ENCODE measurements around the gene FRMPD1.

FRMPD1 gene

GRCh38 chr9:37636511-37637448 is 14.0 kb upstream of the FRMPD1 start:
- H4K5ac ChIP-seq (ENCODE audit: low read length): no peak overlapping the region
- no peak overlapping the region for H3K4me2 ChIP-seq (ENCODE audit: low read length)
- DNase-seq: no peak
- no peak overlapping the region for H3K4ac ChIP-seq (ENCODE audit: low read depth, low read length)
- no peak overlapping the region for H2AK5ac ChIP-seq (ENCODE audit: low read length)
- no peak overlapping the region for H3K4me3 ChIP-seq (ENCODE audit: low read length)
- H2BK5ac ChIP-seq (ENCODE audit: low read length): no peak overlapping the region
- H4K8ac ChIP-seq (ENCODE audit: low read depth, low read length): no peak overlapping the region
- H3K79me1 ChIP-seq (ENCODE audit: low read length): no peaks in the 10 kb centered on the region
- no peak overlapping the region for H3K23ac ChIP-seq (ENCODE audit: low read length)
- no peaks in the 10 kb centered on the region for H3K4me1 ChIP-seq (ENCODE audit: control insufficient read depth, low read depth, low read length)
- H3K27me3 ChIP-seq (ENCODE audit: insufficient read depth, low read length, poor library complexity): no peaks in the 10 kb centered on the region
- H3K27ac ChIP-seq (ENCODE audit: low read depth, low read length): no peak overlapping the region
- H2BK120ac ChIP-seq (ENCODE audit: low read depth, low read length): no peak overlapping the region
- H3K18ac ChIP-seq (ENCODE audit: low read length): no peak overlapping the region
- no CpG with 5 or more reads among the region's 39 CpGs for WGBS (ENCODE audit: extremely low coverage, insufficient coverage, low lambda C conversion rate)
- H2BK15ac ChIP-seq (replicated peaks; ENCODE audit: low read depth): no peak overlapping the region
- H3K9ac ChIP-seq (ENCODE audit: low read length): no peak overlapping the region
- no peaks in the 10 kb centered on the region for H3K79me2 ChIP-seq (ENCODE audit: control insufficient read depth, insufficient read depth, low read length)
- H3K36me3 ChIP-seq (ENCODE audit: control insufficient read depth, insufficient read depth, low read length): no peaks in the 10 kb centered on the region
- no peak overlapping the region for H3K56ac ChIP-seq (ENCODE audit: low read length)

DNA sequence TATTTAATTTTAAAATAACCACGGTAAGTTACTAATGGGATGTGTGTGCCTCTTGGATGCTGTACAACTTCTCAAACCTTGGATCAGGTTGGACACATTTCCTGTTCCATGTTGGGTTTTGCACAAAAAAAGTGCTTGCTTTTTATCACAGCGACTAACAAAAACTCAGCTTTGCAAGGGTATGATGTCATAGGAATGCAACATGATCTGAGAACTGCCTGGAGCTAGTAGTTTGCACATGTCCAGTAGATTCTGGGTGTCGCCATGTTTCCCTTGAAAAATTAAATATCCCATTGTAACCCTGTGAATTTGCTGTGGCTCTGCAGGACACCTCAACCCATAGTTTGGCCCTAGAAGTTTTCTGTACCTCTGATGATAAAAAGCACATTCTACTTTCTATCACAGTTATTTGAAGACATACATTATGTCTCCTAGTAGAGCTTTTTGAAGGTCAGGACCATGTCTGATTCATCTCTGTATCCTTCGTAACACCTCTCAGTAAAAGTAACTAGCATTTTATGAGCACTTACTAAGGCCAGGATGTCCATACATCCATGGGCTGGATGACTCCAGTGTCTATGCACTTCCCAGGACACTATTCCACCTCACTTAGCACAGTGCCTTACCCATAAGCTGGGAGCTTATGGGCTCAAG is 11.5 kb upstream of the FRMPD1 start:
- H3K4me1 ChIP-seq (ENCODE audit: control insufficient read depth, low read depth, low read length): no peaks in the 10 kb centered on the region
- DNase-seq: no peak
- H3K36me3 ChIP-seq (ENCODE audit: control insufficient read depth, insufficient read depth, low read length): no peaks in the 10 kb centered on the region
- no CpG with 5 or more reads among the region's 4 CpGs for WGBS (ENCODE audit: extremely low coverage, insufficient coverage, low lambda C conversion rate)
- no peak overlapping the region for H3K9ac ChIP-seq (ENCODE audit: low read length)
- no peaks in the 10 kb centered on the region for H3K79me2 ChIP-seq (ENCODE audit: control insufficient read depth, insufficient read depth, low read length)
- H3K27me3 ChIP-seq (ENCODE audit: insufficient read depth, low read length, poor library complexity): no peaks in the 10 kb centered on the region
- no peak overlapping the region for H2BK120ac ChIP-seq (ENCODE audit: low read depth, low read length)
- H2AK5ac ChIP-seq (ENCODE audit: low read length): no peak overlapping the region
- H2BK15ac ChIP-seq (replicated peaks; ENCODE audit: low read depth): no peak overlapping the region
- H3K18ac ChIP-seq (ENCODE audit: low read length): no peak overlapping the region
- H3K4ac ChIP-seq (ENCODE audit: low read depth, low read length): no peak overlapping the region
- no peak overlapping the region for H4K5ac ChIP-seq (ENCODE audit: low read length)
- no peak overlapping the region for H3K4me3 ChIP-seq (ENCODE audit: low read length)
- no peak overlapping the region for H3K4me2 ChIP-seq (ENCODE audit: low read length)
- no peak overlapping the region for H3K23ac ChIP-seq (ENCODE audit: low read length)
- H3K79me1 ChIP-seq (ENCODE audit: low read length): no peaks in the 10 kb centered on the region
- no peak overlapping the region for H3K56ac ChIP-seq (ENCODE audit: low read length)
- H2BK5ac ChIP-seq (ENCODE audit: low read length): no peak overlapping the region
- no peak overlapping the region for H4K8ac ChIP-seq (ENCODE audit: low read depth, low read length)
- no peak overlapping the region for H3K27ac ChIP-seq (ENCODE audit: low read depth, low read length)

DNA sequence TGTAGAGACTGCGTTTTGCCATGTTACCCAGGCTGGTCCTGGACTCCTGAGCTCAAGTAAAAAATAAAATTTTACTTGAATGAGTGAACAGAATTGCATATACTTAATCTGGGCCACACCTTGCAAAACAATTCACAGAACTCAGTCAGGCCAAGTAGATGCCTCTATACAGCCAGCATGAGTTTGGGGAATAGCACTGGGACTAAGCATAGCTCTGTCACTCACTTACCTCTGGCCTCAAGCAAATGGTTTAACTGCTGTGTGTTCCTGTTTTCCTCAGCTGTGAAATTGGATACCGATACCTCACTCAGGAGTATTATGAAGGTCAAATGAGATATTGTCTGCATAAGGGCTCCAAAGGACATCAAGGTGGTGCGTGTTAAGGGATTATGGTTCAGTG is 10.9 kb upstream of the FRMPD1 start:
- H2BK15ac ChIP-seq (replicated peaks; ENCODE audit: low read depth): no peak overlapping the region
- no peaks in the 10 kb centered on the region for H3K36me3 ChIP-seq (ENCODE audit: control insufficient read depth, insufficient read depth, low read length)
- no peak overlapping the region for H2BK120ac ChIP-seq (ENCODE audit: low read depth, low read length)
- H3K23ac ChIP-seq (ENCODE audit: low read length): no peak overlapping the region
- H2AK5ac ChIP-seq (ENCODE audit: low read length): no peak overlapping the region
- no peak overlapping the region for H3K4ac ChIP-seq (ENCODE audit: low read depth, low read length)
- H3K79me2 ChIP-seq (ENCODE audit: control insufficient read depth, insufficient read depth, low read length): no peaks in the 10 kb centered on the region
- no peak overlapping the region for H3K18ac ChIP-seq (ENCODE audit: low read length)
- no peak overlapping the region for H2BK5ac ChIP-seq (ENCODE audit: low read length)
- WGBS (ENCODE audit: extremely low coverage, insufficient coverage, low lambda C conversion rate): no CpG with 5 or more reads among the region's 3 CpGs
- H3K27me3 ChIP-seq (ENCODE audit: insufficient read depth, low read length, poor library complexity): no peaks in the 10 kb centered on the region
- H4K8ac ChIP-seq (ENCODE audit: low read depth, low read length): no peak overlapping the region
- no peaks in the 10 kb centered on the region for H3K4me1 ChIP-seq (ENCODE audit: control insufficient read depth, low read depth, low read length)
- no peak for DNase-seq
- no peak overlapping the region for H3K56ac ChIP-seq (ENCODE audit: low read length)
- no peak overlapping the region for H3K27ac ChIP-seq (ENCODE audit: low read depth, low read length)
- no peaks in the 10 kb centered on the region for H3K79me1 ChIP-seq (ENCODE audit: low read length)
- H4K5ac ChIP-seq (ENCODE audit: low read length): no peak overlapping the region
- H3K4me3 ChIP-seq (ENCODE audit: low read length): no peak overlapping the region
- H3K4me2 ChIP-seq (ENCODE audit: low read length): no peak overlapping the region
- H3K9ac ChIP-seq (ENCODE audit: low read length): no peak overlapping the region

GRCh38 chr9:37640246-37640645 is 10.5 kb upstream of the FRMPD1 start:
- H3K56ac ChIP-seq (ENCODE audit: low read length): no peak overlapping the region
- no peaks in the 10 kb centered on the region for H3K27me3 ChIP-seq (ENCODE audit: insufficient read depth, low read length, poor library complexity)
- H2BK120ac ChIP-seq (ENCODE audit: low read depth, low read length): no peak overlapping the region
- no peak overlapping the region for H2AK5ac ChIP-seq (ENCODE audit: low read length)
- no CpG with 5 or more reads among the region's 3 CpGs for WGBS (ENCODE audit: extremely low coverage, insufficient coverage, low lambda C conversion rate)
- no peaks in the 10 kb centered on the region for H3K79me2 ChIP-seq (ENCODE audit: control insufficient read depth, insufficient read depth, low read length)
- no peak overlapping the region for H4K8ac ChIP-seq (ENCODE audit: low read depth, low read length)
- H3K23ac ChIP-seq (ENCODE audit: low read length): no peak overlapping the region
- H3K36me3 ChIP-seq (ENCODE audit: control insufficient read depth, insufficient read depth, low read length): no peaks in the 10 kb centered on the region
- no peak overlapping the region for H3K18ac ChIP-seq (ENCODE audit: low read length)
- H4K5ac ChIP-seq (ENCODE audit: low read length): no peak overlapping the region
- no peaks in the 10 kb centered on the region for H3K79me1 ChIP-seq (ENCODE audit: low read length)
- no peak overlapping the region for H2BK15ac ChIP-seq (replicated peaks; ENCODE audit: low read depth)
- H3K27ac ChIP-seq (ENCODE audit: low read depth, low read length): no peak overlapping the region
- no peak overlapping the region for H3K9ac ChIP-seq (ENCODE audit: low read length)
- no peak overlapping the region for H3K4me2 ChIP-seq (ENCODE audit: low read length)
- H3K4ac ChIP-seq (ENCODE audit: low read depth, low read length): no peak overlapping the region
- no peak for DNase-seq
- no peak overlapping the region for H3K4me3 ChIP-seq (ENCODE audit: low read length)
- H2BK5ac ChIP-seq (ENCODE audit: low read length): no peak overlapping the region
- H3K4me1 ChIP-seq (ENCODE audit: control insufficient read depth, low read depth, low read length): no peaks in the 10 kb centered on the region

DNA sequence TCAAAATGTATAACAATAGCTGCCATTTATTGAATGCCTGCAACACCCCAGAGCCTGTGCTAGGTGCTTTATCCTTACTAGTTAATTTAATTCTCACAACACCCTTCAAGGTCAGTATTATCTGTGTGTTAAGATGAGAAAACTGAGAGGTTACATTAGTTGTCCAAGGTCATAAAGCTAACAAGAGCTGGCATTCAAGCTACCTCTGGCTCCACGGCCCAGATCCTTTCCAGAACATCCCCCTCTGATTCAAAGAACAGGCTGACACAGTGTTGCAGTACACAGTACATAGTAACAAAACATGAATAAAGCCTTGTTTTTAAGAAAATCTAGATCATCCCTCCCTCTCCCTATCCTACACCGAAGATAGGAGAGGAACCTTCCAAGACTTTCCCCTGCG is 9.4 kb upstream of the FRMPD1 start:
- H4K5ac ChIP-seq (ENCODE audit: low read length): no peak overlapping the region
- H3K56ac ChIP-seq (ENCODE audit: low read length): no peak overlapping the region
- no peaks in the 10 kb centered on the region for H3K36me3 ChIP-seq (ENCODE audit: control insufficient read depth, insufficient read depth, low read length)
- no peak overlapping the region for H2BK15ac ChIP-seq (replicated peaks; ENCODE audit: low read depth)
- no peak overlapping the region for H3K18ac ChIP-seq (ENCODE audit: low read length)
- H2BK5ac ChIP-seq (ENCODE audit: low read length): no peak overlapping the region
- H3K27ac ChIP-seq (ENCODE audit: low read depth, low read length): no peak overlapping the region
- no peaks in the 10 kb centered on the region for H3K79me1 ChIP-seq (ENCODE audit: low read length)
- no peak overlapping the region for H3K4me3 ChIP-seq (ENCODE audit: low read length)
- no peak overlapping the region for H3K23ac ChIP-seq (ENCODE audit: low read length)
- no peaks in the 10 kb centered on the region for H3K79me2 ChIP-seq (ENCODE audit: control insufficient read depth, insufficient read depth, low read length)
- no CpG with 5 or more reads among the region's 3 CpGs for WGBS (ENCODE audit: extremely low coverage, insufficient coverage, low lambda C conversion rate)
- no peak for DNase-seq
- H2BK120ac ChIP-seq (ENCODE audit: low read depth, low read length): no peak overlapping the region
- H2AK5ac ChIP-seq (ENCODE audit: low read length): no peak overlapping the region
- no peaks in the 10 kb centered on the region for H3K27me3 ChIP-seq (ENCODE audit: insufficient read depth, low read length, poor library complexity)
- H3K4me2 ChIP-seq (ENCODE audit: low read length): no peak overlapping the region
- no peak overlapping the region for H4K8ac ChIP-seq (ENCODE audit: low read depth, low read length)
- no peak overlapping the region for H3K4ac ChIP-seq (ENCODE audit: low read depth, low read length)
- H3K9ac ChIP-seq (ENCODE audit: low read length): no peak overlapping the region
- H3K4me1 ChIP-seq (ENCODE audit: control insufficient read depth, low read depth, low read length): no peaks in the 10 kb centered on the region
